Measurements from ENCODE around the gene CTSC. TPM values are rescaled to one million over a fixed set of nuclear protein-coding genes. Genes with fewer than 3 reads are reported as not detected.

Gene CTSC
- total RNA-seq, 1 experiment from 2014 or later = 80.2 TPM

DNA sequence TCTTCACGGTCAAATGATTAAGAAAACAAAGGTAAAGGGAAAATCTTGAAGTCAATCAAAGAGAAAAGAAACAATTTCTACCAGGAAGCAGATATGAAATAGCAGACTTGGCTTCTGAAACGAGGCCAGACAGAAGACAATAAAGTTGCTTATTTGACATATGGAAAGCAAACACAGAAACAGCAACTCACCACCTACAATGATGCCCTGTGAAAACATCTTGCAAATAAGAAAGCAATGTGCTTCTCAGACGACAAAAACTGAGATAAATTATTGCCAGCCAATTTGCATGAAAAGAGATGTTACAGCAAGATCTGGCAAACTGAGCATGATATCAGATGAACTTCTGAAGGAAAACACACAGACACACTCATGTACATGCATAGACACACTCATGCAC, 45.9 kb upstream of the CTSC start:
- ChIA-PET CTCF (no interaction called here), POLR2A (no interaction called here)
- TF ChIP-seq POLR2AphosphoS5 (IDR thresholded peaks at IDR 0.05; ENCODE audit: low read depth, low read length) = no peak
- TF ChIP-seq SIN3A (IDR thresholded peaks at IDR 0.05; ENCODE audit: borderline replicate concordance, insufficient read depth, low read depth, low read length) = no peak
- no peak for TF ChIP-seq TCF7L2 (IDR thresholded peaks at IDR 0.05; ENCODE audit: low read depth, low read length)
- TF ChIP-seq, protein P1, sequence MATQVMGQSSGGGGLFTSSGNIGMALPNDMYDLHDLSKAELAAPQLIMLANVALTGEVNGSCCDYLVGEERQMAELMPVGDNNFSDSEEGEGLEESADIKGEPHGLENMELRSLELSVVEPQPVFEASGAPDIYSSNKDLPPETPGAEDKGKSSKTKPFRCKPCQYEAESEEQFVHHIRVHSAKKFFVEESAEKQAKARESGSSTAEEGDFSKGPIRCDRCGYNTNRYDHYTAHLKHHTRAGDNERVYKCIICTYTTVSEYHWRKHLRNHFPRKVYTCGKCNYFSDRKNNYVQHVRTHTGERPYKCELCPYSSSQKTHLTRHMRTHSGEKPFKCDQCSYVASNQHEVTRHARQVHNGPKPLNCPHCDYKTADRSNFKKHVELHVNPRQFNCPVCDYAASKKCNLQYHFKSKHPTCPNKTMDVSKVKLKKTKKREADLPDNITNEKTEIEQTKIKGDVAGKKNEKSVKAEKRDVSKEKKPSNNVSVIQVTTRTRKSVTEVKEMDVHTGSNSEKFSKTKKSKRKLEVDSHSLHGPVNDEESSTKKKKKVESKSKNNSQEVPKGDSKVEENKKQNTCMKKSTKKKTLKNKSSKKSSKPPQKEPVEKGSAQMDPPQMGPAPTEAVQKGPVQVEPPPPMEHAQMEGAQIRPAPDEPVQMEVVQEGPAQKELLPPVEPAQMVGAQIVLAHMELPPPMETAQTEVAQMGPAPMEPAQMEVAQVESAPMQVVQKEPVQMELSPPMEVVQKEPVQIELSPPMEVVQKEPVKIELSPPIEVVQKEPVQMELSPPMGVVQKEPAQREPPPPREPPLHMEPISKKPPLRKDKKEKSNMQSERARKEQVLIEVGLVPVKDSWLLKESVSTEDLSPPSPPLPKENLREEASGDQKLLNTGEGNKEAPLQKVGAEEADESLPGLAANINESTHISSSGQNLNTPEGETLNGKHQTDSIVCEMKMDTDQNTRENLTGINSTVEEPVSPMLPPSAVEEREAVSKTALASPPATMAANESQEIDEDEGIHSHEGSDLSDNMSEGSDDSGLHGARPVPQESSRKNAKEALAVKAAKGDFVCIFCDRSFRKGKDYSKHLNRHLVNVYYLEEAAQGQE (IDR thresholded peaks at IDR 0.05; ENCODE audit: insufficient read depth in 1 of 2, low read depth in 2 of 2, low read length in 1 of 2) = no peak
- TF ChIP-seq, protein P2, sequence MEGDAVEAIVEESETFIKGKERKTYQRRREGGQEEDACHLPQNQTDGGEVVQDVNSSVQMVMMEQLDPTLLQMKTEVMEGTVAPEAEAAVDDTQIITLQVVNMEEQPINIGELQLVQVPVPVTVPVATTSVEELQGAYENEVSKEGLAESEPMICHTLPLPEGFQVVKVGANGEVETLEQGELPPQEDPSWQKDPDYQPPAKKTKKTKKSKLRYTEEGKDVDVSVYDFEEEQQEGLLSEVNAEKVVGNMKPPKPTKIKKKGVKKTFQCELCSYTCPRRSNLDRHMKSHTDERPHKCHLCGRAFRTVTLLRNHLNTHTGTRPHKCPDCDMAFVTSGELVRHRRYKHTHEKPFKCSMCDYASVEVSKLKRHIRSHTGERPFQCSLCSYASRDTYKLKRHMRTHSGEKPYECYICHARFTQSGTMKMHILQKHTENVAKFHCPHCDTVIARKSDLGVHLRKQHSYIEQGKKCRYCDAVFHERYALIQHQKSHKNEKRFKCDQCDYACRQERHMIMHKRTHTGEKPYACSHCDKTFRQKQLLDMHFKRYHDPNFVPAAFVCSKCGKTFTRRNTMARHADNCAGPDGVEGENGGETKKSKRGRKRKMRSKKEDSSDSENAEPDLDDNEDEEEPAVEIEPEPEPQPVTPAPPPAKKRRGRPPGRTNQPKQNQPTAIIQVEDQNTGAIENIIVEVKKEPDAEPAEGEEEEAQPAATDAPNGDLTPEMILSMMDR (IDR thresholded peaks at IDR 0.05) = no peak
- no peak for ATAC-seq
- intact Hi-C loops (cut with micrococcal nuclease; ENCODE audit: unreplicated experiment) (no loop called here), in situ Hi-C loops (cut with HindIII; ENCODE audit: low pct_unique_long_range_greater_than_20kb, low sequenced_read_pairs) (no loop called here)
- H3K27ac ChIP-seq (ENCODE audit: low read length) = no peak overlapping the region
- no peaks in the 10 kb centered on the region for H3K36me3 ChIP-seq (ENCODE audit: control insufficient read depth, insufficient read depth, low read length)
- no TSS peak for BruUV-seq (replicated peaks)
- no peaks in the 10 kb centered on the region; the same call in 1 of the 2 replicates for H3K4me1 ChIP-seq (ENCODE audit: control insufficient read depth, insufficient read depth, low read length)
- no peaks in the 10 kb centered on the region for H3K9me3 ChIP-seq (ENCODE audit: control insufficient read depth, insufficient read depth, low read depth, low read length)
- no peak overlapping the region for H3K4me3 ChIP-seq (ENCODE audit: low read depth in 2 of 2, low read length in 2 of 2)
- H3K27me3 ChIP-seq (ENCODE audit: control insufficient read depth, insufficient read depth, low read length) = no peaks in the 10 kb centered on the region
- DNase-seq (ENCODE audit: low read depth, low spot score) = no peak

DNA sequence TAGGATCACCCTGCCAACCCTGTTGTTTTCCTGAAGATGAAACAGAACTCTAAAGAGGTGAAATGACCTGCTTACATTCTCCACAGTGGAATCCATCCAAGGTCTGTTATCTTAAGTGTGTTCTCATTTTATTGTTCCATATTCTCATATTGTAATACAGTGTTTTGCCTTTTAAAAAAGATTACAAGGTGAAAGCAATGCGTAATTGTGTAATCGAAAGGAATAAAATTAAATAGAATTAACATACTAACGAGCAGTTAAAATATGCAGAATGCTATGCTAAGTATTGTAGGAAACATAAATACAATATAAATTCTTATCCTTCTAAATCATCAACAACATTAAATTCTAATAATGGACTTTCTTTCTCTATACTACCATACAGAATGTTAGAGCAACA, 41.6 kb upstream of the CTSC start:
- Histone ChIP-seq H3K4me1 (ENCODE audit: control insufficient read depth, insufficient read depth, low read length) (no peaks in the 10 kb centered on the region; the same call in 1 of the 2 replicates), H3K36me3 (ENCODE audit: control insufficient read depth, insufficient read depth, low read length) (no peaks in the 10 kb centered on the region), H3K27me3 (ENCODE audit: control insufficient read depth, insufficient read depth, low read length) (no peaks in the 10 kb centered on the region), H3K4me3 (ENCODE audit: low read depth in 2 of 2, low read length in 2 of 2) (no peak overlapping the region), H3K9me3 (ENCODE audit: control insufficient read depth, insufficient read depth, low read depth, low read length) (no peaks in the 10 kb centered on the region), H3K27ac (ENCODE audit: low read length) (no peak overlapping the region)
- POLR2A ChIA-PET = no interaction called here
- TF ChIP-seq, protein P2 (IDR thresholded peaks at IDR 0.05) = no peak
- TF ChIP-seq, protein P1 (IDR thresholded peaks at IDR 0.05; ENCODE audit: insufficient read depth in 1 of 2, low read depth in 2 of 2, low read length in 1 of 2) = no peak
- no peak for TF ChIP-seq POLR2AphosphoS5 (IDR thresholded peaks at IDR 0.05; ENCODE audit: low read depth, low read length)
- TF ChIP-seq SIN3A (IDR thresholded peaks at IDR 0.05; ENCODE audit: borderline replicate concordance, insufficient read depth, low read depth, low read length) = no peak
- TF ChIP-seq TCF7L2 (IDR thresholded peaks at IDR 0.05; ENCODE audit: low read depth, low read length) = no peak
- BruUV-seq (replicated peaks) = no TSS peak
- intact Hi-C loops (cut with micrococcal nuclease; ENCODE audit: unreplicated experiment) = no loop called here
- in situ Hi-C loops (cut with HindIII; ENCODE audit: low pct_unique_long_range_greater_than_20kb, low sequenced_read_pairs) = no loop called here
- DNase-seq (ENCODE audit: low read depth, low spot score) = no peak
- no peak for ATAC-seq
- CTCF ChIA-PET = interaction anchor here (0.6 kb wide), 1 partner anchor 78 kb away, joined by 3 read pairs; no protein-coding TSS in a partner anchor
